ENCODE results near the gene RPL13A.
A peak's percentile ranks its signal among the peaks of the same experiment; 100 is the strongest.

The RPL13A gene

GRCh38 chr19:49498475-49498874 is 11.1 kb downstream of the RPL13A start:
- no peak for DNase-seq (ENCODE audit: extremely low read depth, low read depth)
- TF ChIP-seq CTCF (IDR thresholded peaks at IDR 0.05; ENCODE audit: low read depth, low read length, missing control alignments): no peak
- peak overlapping the region; percentile 78 for H3K4me3 ChIP-seq (replicated peaks; ENCODE audit: low read depth, low read length)

- H3K4me3 ChIP-seq (replicated peaks; ENCODE audit: low read depth, low read length): peak overlapping the region; percentile 78
- DNase-seq (ENCODE audit: extremely low read depth, low read depth): no peak
Measured at GRCh38 chr19:49499030-49499670, 11.7 kb downstream of the RPL13A start.

GRCh38 chr19:49502866-49503581 is 15.6 kb downstream of the RPL13A start:
- DNase-seq (ENCODE audit: extremely low read depth, low read depth): peak; percentile 72

More at GRCh38 chr19:49499030-49499670, 11.7 kb downstream of the RPL13A start:
- TF ChIP-seq CTCF (IDR thresholded peaks at IDR 0.05; ENCODE audit: low read depth, low read length, missing control alignments): no peak

GRCh38 chr19:49503582-49503962 is 16.2 kb downstream of the RPL13A start:
- no peak for DNase-seq (ENCODE audit: extremely low read depth, low read depth)
- TF ChIP-seq CTCF (IDR thresholded peaks at IDR 0.05; ENCODE audit: low read depth, low read length, missing control alignments): no peak
- no peak overlapping the region for H3K4me3 ChIP-seq (replicated peaks; ENCODE audit: low read depth, low read length)

More at GRCh38 chr19:49502866-49503581, 15.6 kb downstream of the RPL13A start:
- no peak overlapping the region for H3K4me3 ChIP-seq (replicated peaks; ENCODE audit: low read depth, low read length)
- peak; percentile 66 for TF ChIP-seq CTCF (IDR thresholded peaks at IDR 0.05; ENCODE audit: low read depth, low read length, missing control alignments)

- peak; percentile 92 for TF ChIP-seq CTCF (IDR thresholded peaks at IDR 0.05; ENCODE audit: low read depth, low read length, missing control alignments)
- no peak overlapping the region for H3K4me3 ChIP-seq (replicated peaks; ENCODE audit: low read depth, low read length)
- no peak for DNase-seq (ENCODE audit: extremely low read depth, low read depth)
Measured at GRCh38 chr19:49506575-49507105, 19.2 kb downstream of the RPL13A start.

GRCh38 chr19:49507803-49508494 is 20.5 kb downstream of the RPL13A start:
- no peak overlapping the region for H3K4me3 ChIP-seq (replicated peaks; ENCODE audit: low read depth, low read length)
- TF ChIP-seq CTCF (IDR thresholded peaks at IDR 0.05; ENCODE audit: low read depth, low read length, missing control alignments): no peak
- no peak for DNase-seq (ENCODE audit: extremely low read depth, low read depth)

Data from HFF-Myc (cell line).